MG63 (cell line): ENCODE results near the gene COL27A1. TPM values are rescaled to one million over a fixed set of nuclear protein-coding genes. Genes with fewer than 3 reads are reported as not detected.
A peak's percentile ranks its signal among the peaks of the same experiment; 100 is the strongest.
"Not testable (repeated sequence)": the region's sequence is repeated elsewhere in the genome, so short reads cannot be mapped to it uniquely, and the experiment has no call there.

Source experiments
- DNase-seq: peaks from one replicate; pipeline ENCODE4 v3.0.0-alpha.2; 2020
- H3K27me3 ChIP-seq: fragments of 250-450 bp; sonication (Bioruptor Pico); 2 replicates; pipeline ENCODE4 v1.5.1; 2020; ENCODE audit warnings: mild to moderate bottlenecking, moderate library complexity
- H3K36me3 ChIP-seq: fragments of 250-450 bp; sonication (Bioruptor Pico); 2 replicates; pipeline ENCODE4 v1.5.1; 2020; ENCODE audit warnings: mild to moderate bottlenecking, moderate library complexity
- H3K4me3 ChIP-seq: fragments of 250-450 bp; sonication (Bioruptor Pico); 2 replicates; pipeline ENCODE4 v1.5.1; 2020; ENCODE audit warnings: mild to moderate bottlenecking, moderate library complexity
- H3K9me3 ChIP-seq: fragments of 250-450 bp; sonication (Bioruptor Pico); 2 replicates; pipeline ENCODE4 v1.5.1; 2020; ENCODE audit warnings: mild to moderate bottlenecking, moderate library complexity
- total RNA-seq: library from RNA; depleted of rRNA; stranded (reverse); fragments of >200 nt; shearing (Covaris generic); gene quantifications from 2 replicates; pipeline ENCODE4 v1.2.3, GENCODE V29; 2014; ENCODE audit warnings: low replicate concordance

The COL27A1 gene
- total RNA-seq, 1 experiment from 2014 or later, result 1.3 TPM

- no peaks in the 10 kb centered on the region for H3K9me3 ChIP-seq
- no peak for DNase-seq
- H3K4me3 ChIP-seq, result no peak overlapping the region
- H3K27me3 ChIP-seq, result no peaks in the 10 kb centered on the region
- no peaks in the 10 kb centered on the region for H3K36me3 ChIP-seq
Measured at GRCh38 chr9:114120192-114121014, 34.9 kb upstream of the COL27A1 start.

DNA sequence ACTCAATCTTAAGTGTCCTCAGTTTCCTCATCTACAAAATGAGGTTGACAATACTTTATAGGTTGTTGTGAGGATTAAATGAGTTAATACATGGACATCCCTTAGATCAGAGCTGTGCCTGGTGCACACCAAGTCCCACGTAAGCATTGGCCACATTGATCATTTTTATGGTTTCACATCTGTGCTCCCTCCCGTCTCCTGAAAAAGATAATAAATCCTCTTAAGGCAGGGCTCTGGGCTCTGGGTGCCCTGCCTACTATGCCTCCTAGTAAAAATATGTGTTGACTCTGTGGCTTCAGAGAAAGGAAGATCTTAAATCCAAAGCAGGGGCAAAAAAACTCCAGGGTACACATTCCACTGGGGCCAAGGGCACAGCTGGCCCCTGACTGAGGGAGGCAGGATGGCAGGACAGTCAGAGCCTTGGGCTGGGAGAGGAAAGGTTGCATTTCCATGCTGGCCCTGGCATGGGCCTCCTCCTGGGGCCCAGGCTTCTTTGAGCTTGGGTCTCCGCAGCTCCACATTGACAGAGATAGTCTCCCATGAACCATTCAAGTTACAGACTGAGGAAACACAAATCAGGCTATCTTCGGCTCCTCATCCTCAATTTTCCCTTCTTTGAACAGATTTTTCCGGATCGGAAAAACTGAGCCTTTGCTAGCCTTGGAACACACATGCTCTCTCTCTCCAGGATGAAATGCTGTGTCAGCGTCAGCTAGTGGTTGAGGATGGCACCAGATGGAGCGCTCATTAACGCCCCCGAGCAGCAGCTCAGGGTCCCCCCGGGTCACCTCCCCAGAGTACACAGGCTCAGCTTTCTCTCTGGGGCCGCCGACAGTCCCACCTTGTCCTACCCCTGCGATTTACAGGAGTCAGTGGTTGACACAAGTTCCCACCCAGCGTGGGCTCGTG, 33.9 kb upstream of the COL27A1 start:
- Histone ChIP-seq H3K36me3 (no peaks in the 10 kb centered on the region), H3K9me3 (no peaks in the 10 kb centered on the region), H3K4me3 (no peak overlapping the region), H3K27me3 (no peaks in the 10 kb centered on the region)
- DNase-seq, result no peak

- no peaks in the 10 kb centered on the region for H3K27me3 ChIP-seq
- peak; percentile 29 for DNase-seq
- H3K9me3 ChIP-seq, result no peaks in the 10 kb centered on the region
- H3K4me3 ChIP-seq, result no peak overlapping the region
- no peaks in the 10 kb centered on the region for H3K36me3 ChIP-seq
Measured at GRCh38 chr9:114122136-114123027, 33.0 kb upstream of the COL27A1 start.

DNA sequence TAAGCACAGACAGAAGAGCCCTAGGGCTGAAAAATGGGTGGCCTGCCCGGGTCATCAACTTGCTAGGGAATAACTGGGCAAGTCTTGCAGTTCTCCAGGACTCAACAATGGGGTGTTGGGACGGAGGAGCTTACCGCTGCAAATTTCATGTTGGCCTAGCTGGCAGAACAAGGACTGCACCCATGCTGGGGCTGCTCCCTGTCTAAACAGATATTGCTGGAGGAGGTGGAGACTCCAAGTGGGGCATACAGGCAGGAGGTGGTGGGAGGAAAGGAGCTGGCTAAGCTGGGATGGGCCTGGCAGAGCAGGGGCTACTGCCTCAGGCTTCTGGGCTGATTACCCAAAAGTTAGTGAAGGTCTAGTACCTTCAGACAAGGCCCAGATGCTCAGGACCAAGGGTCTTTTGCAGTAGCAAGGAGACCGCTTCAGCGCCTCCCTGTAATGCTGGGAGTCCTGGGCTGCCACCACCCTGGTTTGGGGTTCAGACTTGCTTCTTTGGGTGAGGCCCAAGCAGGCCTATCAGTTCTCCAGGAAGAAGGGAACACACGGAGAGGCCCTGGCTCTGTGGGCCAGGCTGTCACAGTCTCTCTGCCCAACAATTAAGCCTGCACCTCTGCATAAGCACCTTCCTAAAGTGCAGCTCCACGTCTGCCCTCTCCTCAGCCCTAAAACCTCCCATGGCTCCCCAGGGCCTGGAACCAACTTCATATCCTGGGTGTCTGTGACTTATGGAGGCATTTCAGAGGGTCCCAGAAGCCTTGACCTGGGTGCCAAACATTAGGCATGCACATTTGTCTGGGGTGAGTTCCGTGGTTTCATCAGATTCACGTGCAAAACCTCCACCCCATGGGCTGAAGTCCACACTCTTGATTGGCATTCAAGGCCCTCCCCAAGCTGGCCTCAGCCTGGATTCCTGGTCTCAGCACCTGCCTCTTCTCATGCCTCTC, 32.0 kb upstream of the COL27A1 start:
- H3K9me3 ChIP-seq, result no peaks in the 10 kb centered on the region
- no peaks in the 10 kb centered on the region for H3K27me3 ChIP-seq
- H3K36me3 ChIP-seq, result no peaks in the 10 kb centered on the region
- no peak for DNase-seq
- no peak overlapping the region for H3K4me3 ChIP-seq

- Histone ChIP-seq H3K4me3 (no peak overlapping the region), H3K27me3 (no peaks in the 10 kb centered on the region), H3K9me3 (no peaks in the 10 kb centered on the region), H3K36me3 (no peaks in the 10 kb centered on the region)
- no peak for DNase-seq
Measured at GRCh38 chr9:114124138-114124537, 31.2 kb upstream of the COL27A1 start.

- Histone ChIP-seq H3K9me3 (no peaks in the 10 kb centered on the region), H3K36me3 (no peaks in the 10 kb centered on the region), H3K27me3 (no peaks in the 10 kb centered on the region), H3K4me3 (no peak overlapping the region)
- DNase-seq, result no peak
Measured at GRCh38 chr9:114124666-114125475, 30.5 kb upstream of the COL27A1 start.

GRCh38 chr9:114125476-114126013, 29.8 kb upstream of the COL27A1 start:
- no peaks in the 10 kb centered on the region for H3K27me3 ChIP-seq
- no peak overlapping the region for H3K4me3 ChIP-seq
- H3K36me3 ChIP-seq, result no peaks in the 10 kb centered on the region
- H3K9me3 ChIP-seq, result no peaks in the 10 kb centered on the region
- DNase-seq, result no peak

GRCh38 chr9:114126247-114127060, 28.9 kb upstream of the COL27A1 start:
- H3K36me3 ChIP-seq, result no peaks in the 10 kb centered on the region
- no peaks in the 10 kb centered on the region for H3K27me3 ChIP-seq
- no peak for DNase-seq

GRCh38 chr9:114128759-114129158, 26.6 kb upstream of the COL27A1 start:
- not testable (repeated sequence) for H3K9me3 ChIP-seq, DNase-seq, H3K27me3 ChIP-seq

More at GRCh38 chr9:114126247-114127060, 28.9 kb upstream of the COL27A1 start:
- no peaks in the 10 kb centered on the region for H3K9me3 ChIP-seq
- H3K4me3 ChIP-seq, result no peak overlapping the region

DNA sequence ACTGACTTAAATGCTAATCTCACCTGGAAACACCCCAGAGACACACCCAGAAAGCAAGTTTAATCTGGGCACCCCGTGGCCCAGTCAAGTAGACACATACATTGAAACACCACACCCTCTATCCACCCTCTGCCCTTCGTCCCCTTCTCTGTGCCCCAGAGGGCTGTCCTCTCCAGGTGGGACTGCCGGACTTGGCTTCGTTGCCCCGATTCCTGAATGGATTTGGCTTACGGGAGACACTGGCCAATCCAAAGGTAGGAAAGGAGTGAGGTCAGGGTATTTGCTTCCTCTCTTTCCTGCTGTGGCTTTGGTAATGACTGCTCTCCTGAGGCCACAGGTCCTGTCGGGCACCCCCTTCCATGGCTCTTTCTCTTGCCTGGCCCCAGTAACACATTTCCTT, 25.2 kb upstream of the COL27A1 start:
- H3K4me3 ChIP-seq, result no peak overlapping the region
- no peaks in the 10 kb centered on the region for H3K9me3 ChIP-seq
- no peak for DNase-seq
- H3K36me3 ChIP-seq, result no peaks in the 10 kb centered on the region
- H3K27me3 ChIP-seq, result no peaks in the 10 kb centered on the region

More at GRCh38 chr9:114128759-114129158, 26.6 kb upstream of the COL27A1 start:
- H3K4me3 ChIP-seq, H3K36me3 ChIP-seq: not testable (repeated sequence)

DNA sequence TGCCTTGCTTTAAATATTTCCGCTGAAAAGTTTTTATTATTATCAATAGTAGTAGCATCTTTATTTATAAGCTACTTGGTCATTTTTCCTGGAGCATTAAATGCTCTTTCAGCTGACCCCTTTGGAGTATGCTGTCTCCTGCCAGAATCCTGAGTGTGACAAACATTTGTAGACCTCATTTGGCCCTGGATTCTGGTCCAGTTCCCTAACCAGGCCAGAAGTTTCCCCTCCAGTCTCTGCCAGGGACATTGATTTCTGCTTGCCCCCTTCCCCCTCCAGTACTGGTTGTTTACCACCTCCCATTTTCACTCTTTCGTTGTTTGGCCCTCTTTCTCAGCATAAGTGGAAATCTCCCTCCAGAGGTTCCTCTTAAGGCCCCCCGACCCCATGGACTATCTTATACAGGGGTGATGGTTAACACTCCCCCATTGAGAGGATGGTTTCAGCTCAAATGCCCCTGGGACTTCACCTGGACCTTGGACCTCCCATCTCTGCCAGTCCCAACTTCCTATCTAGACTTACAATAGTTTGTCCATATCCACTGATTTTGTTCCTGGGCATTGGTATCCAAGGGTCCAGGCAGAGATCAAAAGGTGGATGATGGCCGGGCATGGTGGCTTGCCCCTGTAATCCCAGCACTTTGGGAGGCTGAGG, 24.6 kb upstream of the COL27A1 start:
- Histone ChIP-seq H3K4me3 (no peak overlapping the region), H3K36me3 (no peaks in the 10 kb centered on the region), H3K27me3 (no peaks in the 10 kb centered on the region), H3K9me3 (no peaks in the 10 kb centered on the region)
- no peak for DNase-seq

- Histone ChIP-seq H3K27me3 (no peaks in the 10 kb centered on the region), H3K36me3 (no peaks in the 10 kb centered on the region), H3K9me3 (no peaks in the 10 kb centered on the region), H3K4me3 (no peak overlapping the region)
- no peak for DNase-seq
Measured at GRCh38 chr9:114131808-114132549, 23.4 kb upstream of the COL27A1 start.

DNA sequence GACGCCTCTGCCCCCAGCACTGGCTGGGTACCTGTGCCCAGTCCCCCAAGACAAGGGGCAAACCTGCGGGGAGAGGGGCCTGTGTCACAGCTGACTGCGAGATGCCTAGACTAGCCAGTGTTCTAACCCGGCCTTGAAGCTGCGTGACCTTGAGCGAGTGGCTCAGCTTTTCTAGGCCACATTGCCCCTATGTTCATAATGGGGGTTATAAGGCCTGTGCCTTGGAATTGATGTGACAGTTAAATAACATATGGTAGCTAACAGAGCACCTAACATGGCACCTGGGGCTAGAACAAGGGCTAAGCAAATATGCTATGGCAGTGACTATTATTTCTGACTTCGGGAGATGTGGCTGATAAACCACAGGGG, 22.8 kb upstream of the COL27A1 start:
- no peak overlapping the region for H3K4me3 ChIP-seq
- H3K27me3 ChIP-seq, result no peaks in the 10 kb centered on the region
- H3K36me3 ChIP-seq, result no peaks in the 10 kb centered on the region
- H3K9me3 ChIP-seq, result no peaks in the 10 kb centered on the region
- no peak for DNase-seq
